Stimulated activated CD4-positive, alpha-beta T cell treated with anti-CD3 and anti-CD28 coated beads, Interleukin-4, amount 100 ng/mL, for 4 hours (primary cell): ENCODE results near the gene LSP1.
"Not testable (repeated sequence)": the region's sequence is repeated elsewhere in the genome, so short reads cannot be mapped to it uniquely, and the experiment has no call there.

Experiments
- DNase-seq, 2 experiments: peaks; one replicate each; pipeline ENCODE4 v3.0.0-alpha.2; 2020

Gene LSP1

GRCh38 chr11:1866776-1867175 is 13.9 kb downstream of the LSP1 start:
- DNase-seq, result no peak

- DNase-seq, result no peak
Observed at GRCh38 chr11:1867381-1867780, 14.5 kb downstream of the LSP1 start.

DNA sequence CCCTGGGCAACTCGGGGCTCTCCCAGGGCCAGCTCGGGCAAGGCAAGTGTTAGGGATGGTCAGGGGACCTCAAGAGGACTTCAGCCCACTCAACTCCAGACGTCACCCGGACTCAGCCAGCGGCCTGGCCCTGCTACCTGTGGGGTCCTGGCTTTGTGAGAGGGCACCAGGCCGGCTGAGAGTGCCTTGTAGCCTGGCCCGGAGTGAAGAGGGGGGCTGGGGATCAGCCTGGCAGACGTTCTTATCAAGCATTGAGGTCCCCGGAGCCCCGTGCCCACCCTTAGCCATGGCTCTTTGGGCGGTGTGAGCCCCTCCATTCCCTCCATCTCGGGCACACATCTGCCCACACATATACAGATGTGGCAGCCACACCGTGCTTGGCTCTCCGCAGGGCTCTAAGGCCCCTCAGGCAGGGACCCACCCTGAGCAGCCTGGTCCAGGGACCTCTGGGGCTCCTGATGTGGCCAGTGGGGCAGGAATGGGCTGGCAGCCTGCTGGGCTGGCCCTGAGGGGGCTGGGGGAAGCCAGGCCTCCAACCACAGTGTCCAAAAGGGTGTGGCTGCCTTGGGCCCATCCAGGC is 15.3 kb downstream of the LSP1 start:
- DNase-seq, result no peak

- no peak for DNase-seq
Observed at GRCh38 chr11:1868636-1869291, 15.9 kb downstream of the LSP1 start.

GRCh38 chr11:1869427-1870325 is 16.8 kb downstream of the LSP1 start:
- DNase-seq, result no peak

DNA sequence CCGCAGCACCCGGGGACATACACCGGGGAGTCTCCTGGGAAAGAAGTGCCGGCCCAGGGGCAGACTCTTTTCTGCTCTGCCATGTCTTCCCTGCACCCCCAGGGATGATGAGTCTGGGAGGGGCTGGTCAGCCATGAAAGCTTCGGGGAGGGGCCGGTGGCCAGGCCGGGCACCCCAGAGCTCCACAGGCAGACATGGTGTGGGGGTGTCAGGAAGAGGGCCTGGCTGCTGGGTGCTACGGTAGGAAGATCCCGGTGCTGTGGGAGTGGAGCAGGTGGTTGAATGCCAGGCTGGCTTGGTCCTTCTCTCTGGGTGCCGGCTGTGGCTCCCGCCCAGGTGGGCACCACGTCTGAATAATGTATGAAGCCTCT is 17.4 kb downstream of the LSP1 start:
- no peak for DNase-seq

DNA sequence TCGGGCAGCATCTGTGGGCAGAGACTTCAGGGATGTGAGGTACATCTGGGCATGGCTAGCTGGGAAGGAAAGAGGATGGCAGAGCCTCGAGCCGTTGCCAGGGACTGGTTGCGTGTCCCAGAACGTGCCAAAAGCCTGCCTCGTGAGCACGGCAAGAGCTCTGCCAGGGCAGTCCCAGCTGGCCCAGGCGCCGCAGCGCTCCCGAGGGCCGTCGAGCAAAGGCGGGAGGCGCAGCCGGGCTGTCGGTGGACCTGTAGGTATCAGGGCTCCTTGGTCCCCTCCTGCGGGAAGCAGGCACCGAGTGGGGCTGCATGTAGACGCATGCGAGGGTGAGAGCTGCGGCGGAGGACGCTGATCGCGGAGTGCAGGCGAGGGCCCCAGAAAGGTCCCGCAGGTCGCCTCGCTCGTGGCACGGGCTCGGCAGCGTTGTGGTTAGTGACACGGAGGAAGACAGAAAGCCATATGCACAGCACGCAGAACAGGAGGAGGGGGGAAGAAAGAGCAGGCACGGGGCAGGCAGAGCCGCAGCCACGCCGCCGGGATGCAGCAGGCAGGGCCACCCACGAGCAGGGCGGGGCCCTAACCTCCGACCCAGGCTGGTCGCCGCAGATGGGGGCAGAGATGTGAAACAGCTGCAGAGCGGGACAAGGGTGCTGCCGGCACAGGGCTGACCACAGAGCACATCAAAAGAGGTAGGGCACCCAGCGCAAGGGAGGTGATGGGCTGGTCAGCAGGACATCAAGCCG is 18.0 kb downstream of the LSP1 start:
- no peak for DNase-seq

DNA sequence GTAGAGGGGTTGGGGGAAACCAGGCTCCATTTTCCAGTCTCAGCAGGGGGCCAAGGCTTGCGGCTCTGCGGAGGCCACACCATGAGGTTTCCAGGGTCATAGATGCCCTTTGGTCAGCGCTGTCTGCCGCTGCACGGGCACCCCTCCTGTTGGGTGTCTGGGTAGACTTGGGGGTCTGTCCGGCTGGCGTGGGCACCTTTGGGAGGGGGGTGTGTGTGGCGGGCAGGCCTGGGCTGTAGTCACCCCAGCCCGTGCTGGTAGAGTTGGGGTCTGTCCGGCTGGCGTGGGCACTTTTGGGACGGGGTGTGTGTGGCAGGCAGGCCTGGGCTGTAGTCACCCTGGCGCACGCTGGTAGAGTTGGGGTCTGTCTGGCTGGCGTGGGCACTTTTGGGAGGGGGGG is 18.6 kb downstream of the LSP1 start:
- DNase-seq, result no peak

GRCh38 chr11:1872267-1872985 is 19.5 kb downstream of the LSP1 start:
- no peak for DNase-seq

GRCh38 chr11:1873048-1873812 is 20.3 kb downstream of the LSP1 start:
- no peak for DNase-seq

GRCh38 chr11:1873813-1874150 is 20.9 kb downstream of the LSP1 start:
- DNase-seq, result not testable (repeated sequence)

- DNase-seq, result not testable (repeated sequence)
Observed at GRCh38 chr11:1874441-1875092, 21.7 kb downstream of the LSP1 start.

GRCh38 chr11:1875093-1875850 is 22.4 kb downstream of the LSP1 start:
- no peak for DNase-seq

DNA sequence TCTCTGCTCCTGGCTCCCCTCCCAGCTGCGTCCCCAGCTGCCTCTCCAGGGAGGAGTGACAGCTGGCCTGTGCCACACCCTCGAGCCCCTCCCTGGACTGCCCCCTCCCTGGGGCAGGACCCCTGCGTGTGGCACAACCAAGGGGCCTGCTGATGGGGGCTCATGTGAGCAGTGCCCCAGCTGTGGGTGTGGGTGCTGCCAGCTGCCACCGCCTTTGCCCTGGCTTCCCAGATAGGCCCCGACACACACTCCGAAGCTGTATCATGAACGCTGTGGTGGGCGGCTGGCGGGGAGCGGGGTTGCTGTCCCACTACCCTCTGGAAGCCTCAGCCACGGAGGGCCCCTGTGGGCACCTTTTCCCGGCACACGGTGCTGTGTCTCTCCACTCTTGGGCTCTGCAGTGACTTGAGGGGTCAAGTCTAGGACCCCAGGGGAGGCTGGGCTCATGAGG is 23.0 kb downstream of the LSP1 start:
- DNase-seq, result not testable (repeated sequence)

- DNase-seq, result no peak
Observed at GRCh38 chr11:1876361-1877063, 23.6 kb downstream of the LSP1 start.

- DNase-seq, result no peak
Observed at GRCh38 chr11:1877211-1878136, 24.6 kb downstream of the LSP1 start.

DNA sequence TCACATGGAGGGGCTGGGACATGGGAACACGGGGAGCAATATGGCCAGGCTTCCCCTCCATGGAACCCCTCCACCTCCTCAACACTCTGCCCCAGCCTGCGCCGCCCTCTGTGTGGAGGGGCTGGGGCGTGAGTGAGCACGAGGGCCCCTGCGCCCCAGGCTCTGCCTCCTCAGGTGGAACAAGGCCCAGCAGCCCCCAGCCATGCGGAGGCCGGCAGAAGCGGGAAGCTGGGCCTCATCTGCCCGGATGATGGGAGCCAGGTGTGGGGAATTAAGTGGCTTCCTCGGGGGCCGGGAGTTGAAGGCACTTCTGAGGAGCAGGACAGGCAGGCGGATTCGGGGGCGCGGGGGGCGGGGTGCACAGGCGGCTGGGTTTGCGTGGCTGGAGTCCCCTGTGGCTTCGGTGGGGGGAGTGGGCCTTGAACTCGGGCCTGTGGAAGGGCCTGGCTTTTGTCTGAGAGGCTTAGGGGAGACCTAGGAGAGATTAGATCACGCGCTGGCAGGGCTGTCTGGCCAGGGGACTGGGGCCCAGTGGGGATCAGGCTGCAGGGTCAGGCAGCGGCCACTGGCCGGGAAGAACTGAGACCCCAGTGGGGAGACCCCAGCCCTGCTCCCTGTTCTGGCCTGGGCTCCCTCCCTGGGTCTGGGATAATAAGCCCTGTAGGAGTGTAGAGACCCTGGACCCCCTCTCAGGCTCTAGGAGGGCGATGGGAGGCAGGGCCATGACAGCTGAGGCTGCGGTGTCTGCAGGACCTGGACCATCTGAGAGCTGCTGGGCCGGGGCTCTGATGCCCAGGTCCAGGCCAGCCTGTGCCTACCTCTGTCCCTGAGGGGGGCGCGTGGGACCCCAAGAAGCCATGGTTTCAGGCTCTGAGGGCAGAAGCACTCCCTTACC is 25.5 kb downstream of the LSP1 start:
- no peak for DNase-seq
